HepG2 (cell line): ENCODE data around the gene TADA2B. TPM values are rescaled to one million over a fixed set of nuclear protein-coding genes. Genes with fewer than 3 reads are reported as not detected.
A peak's percentile ranks its signal among the peaks of the same experiment; 100 is the strongest.

Source experiments
- ARID4A ChIP-seq: sonication (generic); formaldehyde crosslinking; IDR thresholded peaks from 2 replicates; pipeline ENCODE4 v1.5.0; 2020; ENCODE audit warnings: mild to moderate bottlenecking, missing genetic modification reagents, borderline replicate concordance
- ATF4 ChIP-seq, 2 experiments: fragments of 450-650 bp in 1 of 2; sonication (generic) in 1 of 2; formaldehyde crosslinking; IDR thresholded peaks; 2 replicates each; pipeline versions ENCODE4 v1.5.0 to v1.8.0; 2020 to 2022; ENCODE audit warnings: mild to moderate bottlenecking in 1 of 2, missing genetic modification reagents in 1 of 2
- CBFB ChIP-seq: sonication (generic); formaldehyde crosslinking; IDR thresholded peaks from 2 replicates; pipeline ENCODE4 v1.4.0; 2020; ENCODE audit warnings: missing genetic modification reagents
- KMT2A ChIP-seq: sonication (generic); formaldehyde crosslinking; IDR thresholded peaks from 2 replicates; pipeline ENCODE4 v1.4.0; 2020; ENCODE audit warnings: missing genetic modification reagents
- MXD3 ChIP-seq: IDR thresholded peaks from 2 replicates; pipeline ENCODE4 v1.6.1; 2016; ENCODE audit warnings: mild to moderate bottlenecking, missing biosample characterization, missing genetic modification reagents
- NFAT5 ChIP-seq: sonication (generic); formaldehyde crosslinking; IDR thresholded peaks from 2 replicates; pipeline ENCODE4 v1.4.0; 2020; ENCODE audit warnings: missing genetic modification reagents
- NFRKB ChIP-seq: fragments of 450-650 bp; IDR thresholded peaks from 2 replicates; pipeline ENCODE4 v1.6.1; 2017
- NR2C2 ChIP-seq: sonication (generic); formaldehyde crosslinking; IDR thresholded peaks from 2 replicates; pipeline ENCODE4 v1.4.0; 2020; ENCODE audit warnings: missing genetic modification reagents, mild to moderate bottlenecking, moderate library complexity, borderline replicate concordance
- RARA ChIP-seq: IDR thresholded peaks from 2 replicates; pipeline ENCODE4 v1.6.1; 2016; ENCODE audit warnings: missing genetic modification reagents, missing compliant biosample characterization
- SETDB1 ChIP-seq: sonication (generic); formaldehyde crosslinking; IDR thresholded peaks from 2 replicates; pipeline ENCODE4 v1.5.1; 2020; ENCODE audit warnings: missing genetic modification reagents, mild to moderate bottlenecking, borderline replicate concordance
- SIN3B ChIP-seq: fragments of 150-350 bp; IDR thresholded peaks from 2 replicates; pipeline ENCODE4 v1.6.1; 2014; ENCODE audit warnings: low read length
- SIX1 ChIP-seq: sonication (generic); formaldehyde crosslinking; IDR thresholded peaks from 2 replicates; pipeline ENCODE4 v1.4.0; 2020; ENCODE audit warnings: missing genetic modification reagents, borderline replicate concordance
- SNAPC5 ChIP-seq: sonication (generic); formaldehyde crosslinking; IDR thresholded peaks from 2 replicates; pipeline ENCODE4 v1.8.1; 2023; ENCODE audit warnings: mild to moderate bottlenecking, missing genetic modification reagents, borderline replicate concordance
- TEAD2 ChIP-seq: sonication (generic); formaldehyde crosslinking; IDR thresholded peaks from 2 replicates; pipeline ENCODE4 v1.9.0; 2021; ENCODE audit warnings: missing genetic modification reagents
- ZBTB34 ChIP-seq: sonication (generic); formaldehyde crosslinking; IDR thresholded peaks from 2 replicates; pipeline ENCODE4 v1.8.0; 2022; ENCODE audit warnings: mild to moderate bottlenecking, missing genetic modification reagents
- ZNF333 ChIP-seq: sonication (generic); formaldehyde crosslinking; IDR thresholded peaks from 2 replicates; pipeline ENCODE4 v1.4.0; 2020; ENCODE audit warnings: mild to moderate bottlenecking, missing genetic modification reagents, borderline replicate concordance
- polyA plus RNA-seq, 8 experiments: library from polyadenylated mRNA; depleted of rRNA in 3 of 8; stranded (reverse) in 7 of 8; unstranded in 1 of 8; fragments of >200 nt; fragmentation: Illumina TruSeq in 4 of 8; extraction: Trizol in 4 of 8; gene quantifications; 2 replicates each; pipeline versions ENCODE4 v1.2.1 to v1.2.3, GENCODE V29; 2011 to 2016; ENCODE audit warnings: low read depth in 4 of 8, missing spikeins in 1 of 8, mixed read lengths in 1 of 8; ENCODE audit not compliant: insufficient read depth in 1 of 8
- total RNA-seq, 5 experiments: library from RNA; depleted of rRNA; stranded (reverse); fragments of >200 nt; fragmentation: Illumina TruSeq; extraction: Trizol; gene quantifications; 2 replicates each; pipeline ENCODE4 v1.2.3, GENCODE V29; 2016; ENCODE audit warnings: low read depth in 1 of 5

TADA2B gene
- total and polyA plus RNA-seq, 2 of the 13 experiments (the other 11 are each of a cell fraction or from before 2014, with no cell fraction given) = 4.6 to 8.9 TPM

- TF ChIP-seq NFAT5 (CRISPR knock-in tag) (no peak), KMT2A (CRISPR knock-in tag) (0 out of 2 replicates have a peak, but pooled peaks have one; percentile 39), NFRKB (no peak), RARA (CRISPR knock-in tag) (peak; percentile 78), ZNF333 (0 out of 2 replicates have a peak, but pooled peaks have one; percentile 54), MXD3 (no peak), ARID4A (CRISPR knock-in tag) (peak; percentile 78), ATF4 (CRISPR knock-in tag; IDR thresholded peaks at IDR 0.05) (no peak), SIX1 (CRISPR knock-in tag) (no peak), CBFB (CRISPR knock-in tag) (0 out of 2 replicates have a peak, but pooled peaks have one; percentile 25), SNAPC5 (CRISPR knock-in tag) (no peak), SETDB1 (CRISPR knock-in tag) (no peak), SIN3B (0 out of 2 replicates have a peak, but pooled peaks have one; percentile 40), TEAD2 (no peak), ZBTB34 (CRISPR knock-in tag) (peak; percentile 57; the same call in 1 of the 2 replicates), NR2C2 (CRISPR knock-in tag) (peak; percentile 52)
Measured at GRCh38 chr4:7034262-7035081, 8.7 kb upstream of the TADA2B start (continued).
